Body of pancreas (tissue), 4 donors: ENCODE data around the gene TAS2R30.

Source experiments
- CTCF ChIP-seq, 7 experiments: fragments of 450-650 bp in 4 of 7; fragments of 200-600 bp in 3 of 7; sonication (generic) in 3 of 7; IDR thresholded peaks; one replicate each; pipeline ENCODE4 v1.5.1; 2016 to 2019; ENCODE audit warnings: antibody characterized with exemption in 7 of 7
- POLR2A ChIP-seq, 3 donors: fragments of 450-650 bp; IDR thresholded peaks; one replicate each; pipeline ENCODE4 v1.6.1; 2016; ENCODE audit warnings: antibody characterized with exemption in 3 of 3, mild to moderate bottlenecking in 2 of 3

GRCh38 chr12:11154400-11154925 lies 20.0 kb upstream of the TAS2R30 start:
- TF ChIP-seq CTCF (IDR thresholded peaks at IDR 0.05) = no peak
- TF ChIP-seq POLR2A (IDR thresholded peaks at IDR 0.05) = no peak
